GM21529 (cell line): Measurements from ENCODE around the gene FAM236C.
"Not testable (repeated sequence)": the region's sequence is repeated elsewhere in the genome, so short reads cannot be mapped to it uniquely, and the experiment has no call there.

Experiments used
- ATAC-seq: cut with Tn5 transposase; IDR thresholded peaks from one replicate; pipeline ENCODE4 v1.9.1; 2021; ENCODE audit not compliant: unreplicated experiment

Gene FAM236C

GRCh38 chrX:72912315-72912714 is at the start of gene FAM236C:
FAM236C (plus strand) TSS chrX:72912615; CDS start chrX:72912715, 100 bp downstream.
- not testable (repeated sequence) for ATAC-seq

- ATAC-seq, result not testable (repeated sequence)
Observed at GRCh38 chrX:72882898-72883297, 29.5 kb upstream of the FAM236C start.

GRCh38 chrX:72889740-72890139 is 22.7 kb upstream of the FAM236C start:
- not testable (repeated sequence) for ATAC-seq

- not testable (repeated sequence) for ATAC-seq
Observed at GRCh38 chrX:72916096-72916495, 3.7 kb downstream of the FAM236C start.

- not testable (repeated sequence) for ATAC-seq
Observed at GRCh38 chrX:72932283-72932682, 19.9 kb downstream of the FAM236C start.

DNA sequence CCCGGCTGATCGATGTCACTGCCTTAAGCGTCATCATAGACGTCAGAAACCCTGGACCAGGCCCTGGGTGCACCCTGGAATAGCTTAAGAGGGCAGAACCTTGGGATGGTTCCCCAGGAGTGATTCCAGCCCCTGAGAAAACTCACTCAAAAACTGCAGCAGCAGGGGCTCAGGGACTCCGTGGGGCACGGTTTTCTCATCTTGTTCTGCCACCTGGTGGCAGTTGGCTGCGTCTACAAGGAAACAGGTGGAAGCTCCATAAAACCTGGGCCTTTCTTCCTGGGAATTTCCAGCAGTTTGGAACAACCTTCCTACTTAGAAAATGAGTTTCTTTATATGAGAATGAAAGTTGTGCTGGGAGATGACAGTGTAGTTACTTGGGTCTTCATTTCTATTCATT is 24.0 kb downstream of the FAM236C start:
- ATAC-seq, result peak; percentile 53

GRCh38 chrX:72936882-72937455 is 24.6 kb downstream of the FAM236C start:
- ATAC-seq, result not testable (repeated sequence)

DNA sequence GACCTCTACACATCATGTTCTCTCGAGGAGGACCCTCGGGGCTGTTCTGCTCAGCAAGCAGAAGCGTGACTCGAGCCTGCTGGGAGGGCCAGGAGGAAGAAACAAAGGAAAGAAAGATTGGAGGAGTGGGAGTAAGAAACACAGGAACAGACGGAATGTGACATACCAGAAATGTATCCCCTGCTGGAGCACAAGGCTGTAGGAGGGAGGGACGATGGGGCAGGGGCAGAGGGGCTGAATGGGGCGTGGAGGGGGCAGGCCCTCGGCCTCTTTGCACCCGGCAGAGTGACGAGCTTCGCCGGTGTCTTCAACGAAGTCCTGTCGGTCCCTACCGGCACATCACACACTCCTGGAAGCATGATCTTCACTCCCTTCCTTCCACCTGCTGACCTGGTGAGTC is 25.5 kb downstream of the FAM236C start, which contains the start of gene FAM236A:
FAM236A (plus strand) TSS at position 301 of the 400 bp plus-strand sequence; CDS start at position 358, 57 bp downstream.
- not testable (repeated sequence) for ATAC-seq

- ATAC-seq, result not testable (repeated sequence)
Observed at GRCh38 chrX:72942272-72942671, 29.9 kb downstream of the FAM236C start.

GRCh38 chrX:72943035-72943818 is 30.8 kb downstream of the FAM236C start:
- peak; percentile 72 for ATAC-seq

DNA sequence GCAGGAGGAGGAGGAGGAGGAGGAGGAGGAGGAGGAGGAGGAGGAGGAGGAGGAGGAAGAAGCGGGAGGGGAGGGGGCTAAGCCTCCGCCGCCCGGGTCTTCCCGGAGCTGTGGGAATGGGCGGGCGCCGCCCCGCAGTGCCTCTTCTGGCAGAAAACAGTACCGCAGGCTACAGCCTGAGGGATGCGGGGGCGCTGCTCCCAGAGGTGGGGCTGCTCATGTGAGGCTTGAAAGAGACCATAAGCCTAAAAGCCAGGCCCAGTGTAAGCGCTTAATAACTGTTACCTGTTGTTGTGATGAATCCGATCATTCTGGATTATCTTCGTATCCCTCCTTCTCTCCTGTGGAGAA is 31.4 kb downstream of the FAM236C start, which contains the start of gene DMRTC1:
DMRTC1 (minus strand) TSS at position 19 of the 351 bp plus-strand sequence. CDS start 68,143 bp downstream, outside the sequence.
- peak; percentile 80 for ATAC-seq

DNA sequence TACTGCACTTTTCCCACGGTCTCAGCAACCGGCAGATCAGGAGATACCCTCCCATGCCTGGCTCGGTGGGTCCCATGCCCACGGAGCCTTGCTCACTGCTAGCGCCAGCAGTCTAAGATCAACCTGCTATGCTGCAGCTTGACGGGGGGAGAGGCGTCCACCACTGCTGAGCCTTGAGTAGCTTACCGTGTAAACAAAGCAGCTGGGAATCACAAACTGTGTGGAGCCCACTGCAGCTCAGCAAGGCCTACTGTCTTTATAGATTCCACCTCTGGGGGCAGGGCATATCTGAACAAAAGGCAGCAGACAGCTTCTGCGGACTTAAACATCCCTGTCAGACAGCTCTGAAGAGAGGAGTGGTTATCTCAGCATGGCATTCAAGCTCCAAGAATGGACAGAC is 47.6 kb downstream of the FAM236C start:
- not testable (repeated sequence) for ATAC-seq
